MCF 10A (cell line): ENCODE results near the gene ERGIC1. TPM values are rescaled to one million over a fixed set of nuclear protein-coding genes. Genes with fewer than 3 reads are reported as not detected.
A peak's percentile ranks its signal among the peaks of the same experiment; 100 is the strongest.

Experiments used
- BruUV-seq: library from RNA; stranded (reverse); fragments of 400-500 nt; replicated peaks from 2 replicates; lab custom pipeline; 2021; lab: Mats Ljungman, UMichigan
- CTCF ChIA-PET: fragments of 300-600 bp; sonication (Branson Sonifier 250); formaldehyde crosslinking; extraction: SDS; loops from one replicate; lab custom pipeline; 2021; ENCODE audit warnings: antibody characterized with exemption, inconsistent platforms; lab: Yijun Ruan, JAX
- POLR2A ChIA-PET: fragments of 300-600, 350-650 bp; sonication (Branson Sonifier 250); formaldehyde crosslinking; extraction: SDS; loops from one replicate; lab custom pipeline; 2020; ENCODE audit warnings: antibody characterized with exemption, inconsistent platforms; lab: Yijun Ruan, JAX
- DNase-seq: peaks from one replicate; pipeline ENCODE4 v3.0.0-alpha.2; 2018; ENCODE audit not compliant: unreplicated experiment
- H3K27ac Mint-ChIP-seq: one replicate; pipeline ENCODE4 v1.8.0; 2022; ENCODE audit warnings: mild to moderate bottlenecking, low read depth, mixed read lengths; ENCODE audit not compliant: unreplicated experiment
- H3K27me3 Mint-ChIP-seq: one replicate; pipeline ENCODE4 v1.8.0; 2022; ENCODE audit warnings: mixed read lengths; ENCODE audit not compliant: insufficient read depth, unreplicated experiment
- H3K36me3 Mint-ChIP-seq: one replicate; pipeline ENCODE4 v1.8.0; 2022; ENCODE audit warnings: mild to moderate bottlenecking, moderate library complexity, mixed read lengths; ENCODE audit not compliant: insufficient read depth, unreplicated experiment
- H3K4me1 Mint-ChIP-seq: one replicate; pipeline ENCODE4 v1.8.0; 2022; ENCODE audit warnings: mixed read lengths; ENCODE audit not compliant: insufficient read depth, unreplicated experiment
- H3K4me3 Mint-ChIP-seq: one replicate; pipeline ENCODE4 v1.8.0; 2022; ENCODE audit warnings: mild to moderate bottlenecking, moderate library complexity, mixed read lengths; ENCODE audit not compliant: unreplicated experiment
- H3K9me3 Mint-ChIP-seq: one replicate; pipeline ENCODE4 v1.8.0; 2022; ENCODE audit warnings: mixed read lengths; ENCODE audit not compliant: unreplicated experiment
- CTCF ChIP-seq: fragments of 200-600 bp; IDR thresholded peaks from one replicate; pipeline ENCODE4 v1.8.0; 2022; ENCODE audit warnings: antibody characterized with exemption, mild to moderate bottlenecking; ENCODE audit not compliant: unreplicated experiment
- intact Hi-C: fragments of 100-400 bp; cut with micrococcal nuclease; formaldehyde crosslinking; loops from 2 replicates; pipeline ENCODE4 v1.14.1; 2022
- total RNA-seq: library from RNA; stranded (reverse); gene quantifications from 2 replicates; pipeline ENCODE4 v1.2.3, GENCODE V29; 2022

ERGIC1 gene
- total RNA-seq, 1 experiment from 2014 or later: 257 TPM

DNA sequence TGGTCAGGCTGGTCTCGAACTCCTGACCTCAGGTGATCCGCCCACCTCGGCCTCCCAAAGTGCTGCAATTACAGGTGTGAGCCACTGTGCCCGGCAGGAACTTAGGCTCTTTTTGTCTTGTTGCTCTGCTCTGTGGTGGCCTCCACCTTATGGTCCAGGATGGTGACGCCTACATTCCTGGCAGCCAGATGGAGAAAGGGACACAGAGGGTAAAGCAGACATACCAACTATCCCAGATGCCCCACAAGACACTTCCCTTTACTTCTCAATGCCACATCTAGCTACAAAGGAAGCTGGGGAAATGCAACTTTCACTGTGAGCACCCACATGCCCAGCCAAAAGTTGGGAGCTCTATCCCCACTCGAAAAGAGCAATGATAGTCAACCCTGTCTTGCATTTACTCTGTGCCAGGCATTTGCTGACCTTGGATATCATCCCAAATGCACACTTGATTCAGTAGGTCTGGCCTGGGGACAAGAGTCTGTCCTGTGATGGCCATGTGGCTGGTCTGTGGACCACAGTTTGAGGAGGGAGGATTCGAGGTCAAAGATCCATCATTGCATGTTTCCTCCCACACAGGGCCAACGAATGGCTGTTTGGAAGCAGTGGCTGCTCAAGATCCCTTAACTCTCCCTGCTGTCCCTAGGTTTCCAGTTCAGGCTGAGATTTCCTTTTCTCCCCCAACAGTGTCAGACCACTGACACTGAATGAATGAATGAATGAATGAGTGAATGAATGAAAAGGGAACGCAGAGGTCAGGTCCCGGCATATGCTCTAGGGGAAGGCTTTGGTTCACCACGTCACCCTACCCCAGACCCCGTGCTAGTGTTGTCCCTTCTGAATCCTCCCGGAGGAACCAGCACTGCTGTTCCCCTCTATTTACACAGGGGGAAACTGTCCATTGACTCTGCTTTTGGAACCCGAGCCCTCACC, 1.4 kb upstream of the ERGIC1 start:
- ChIA-PET CTCF (interaction anchor here (0.6 to 1.9 kb wide), 4 partner anchors 9 to 61 kb away, joined by 3 to 8 read pairs (median 4); partner anchors contain the start of gene DUSP1), POLR2A (interaction anchor here (0.9 to 9.2 kb wide), 10 partner anchors 12 to 99 kb away, joined by 3 to 112 read pairs (median 4); partner anchors contain the start of gene DUSP1)
- no peaks in the 10 kb centered on the region for H3K9me3 Mint-ChIP-seq
- H3K4me3 Mint-ChIP-seq: peak overlapping the region; percentile 87
- no peak for TF ChIP-seq CTCF
- intact Hi-C loops: no loop called here
- peak; percentile 41 for DNase-seq
- H3K27me3 Mint-ChIP-seq: no peaks in the 10 kb centered on the region
- H3K27ac Mint-ChIP-seq: peak overlapping the region; percentile 88
- no TSS peak for BruUV-seq
- H3K4me1 Mint-ChIP-seq: peaks cover 51% of the 10 kb centered on the region
- peaks cover 9% of the 10 kb centered on the region for H3K36me3 Mint-ChIP-seq

DNA sequence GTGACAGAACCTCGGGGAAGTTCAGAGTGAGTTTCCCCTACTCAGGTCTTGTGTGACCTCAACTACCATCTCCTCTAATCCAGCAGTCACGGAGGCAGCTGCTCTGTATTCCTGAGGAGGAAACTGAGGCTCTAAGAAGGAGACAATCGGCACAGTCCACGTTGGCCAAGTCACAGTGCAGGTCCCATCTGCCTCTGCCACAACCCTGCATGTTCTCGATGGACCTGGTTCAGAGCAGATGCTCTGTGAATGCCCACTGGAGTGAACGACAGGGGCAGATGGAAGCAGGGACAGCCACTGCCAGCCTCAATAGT, 722 bp upstream of the ERGIC1 start:
- Mint-ChIP-seq H3K36me3 (peaks cover 9% of the 10 kb centered on the region), H3K4me3 (peak overlapping the region; percentile 87), H3K27ac (peak overlapping the region; percentile 88), H3K27me3 (no peaks in the 10 kb centered on the region), H3K9me3 (no peaks in the 10 kb centered on the region), H3K4me1 (peaks cover 45% of the 10 kb centered on the region)
- CTCF ChIA-PET: interaction anchor here (0.9 kb wide), 1 partner anchor 18 kb away, joined by 3 read pairs; no protein-coding TSS in a partner anchor
- intact Hi-C loops: no loop called here
- TF ChIP-seq CTCF: no peak
- POLR2A ChIA-PET: interaction anchor here (0.9 to 9.2 kb wide), 9 partner anchors 26 to 100 kb away, joined by 3 to 112 read pairs (median 6); partner anchors contain the start of gene DUSP1
- BruUV-seq: no TSS peak
- no peak for DNase-seq

GRCh38 chr5:172834415-172835289, 601 bp downstream of the ERGIC1 start:
- intact Hi-C loops: loop anchor here (1.0 to 2.0 kb wide), 4 partner anchors 33 to 76 kb away; no protein-coding TSS in a partner anchor
- no peaks in the 10 kb centered on the region for H3K27me3 Mint-ChIP-seq
- H3K9me3 Mint-ChIP-seq: no peaks in the 10 kb centered on the region
- peak overlapping the region; percentile 87 for H3K4me3 Mint-ChIP-seq
- POLR2A ChIA-PET: interaction anchor here (0.9 to 9.2 kb wide), 18 partner anchors 14 to 101 kb away, joined by 3 to 112 read pairs (median 8); partner anchors contain the start of gene DUSP1
- DNase-seq: no peak
- H3K36me3 Mint-ChIP-seq: peaks cover 16% of the 10 kb centered on the region
- no TSS peak for BruUV-seq
- H3K4me1 Mint-ChIP-seq: peaks cover 40% of the 10 kb centered on the region
- TF ChIP-seq CTCF: no peak
- CTCF ChIA-PET: interaction anchor here (0.6 to 2.3 kb wide), 15 partner anchors 9 to 120 kb away, joined by 3 to 10 read pairs (median 4); no protein-coding TSS in a partner anchor
- H3K27ac Mint-ChIP-seq: peak overlapping the region; percentile 54
